Muscle of back (tissue), 11 donors: Measurements from ENCODE around the gene TMEM132C. TPM values are rescaled to one million over a fixed set of nuclear protein-coding genes. Genes with fewer than 3 reads are reported as not detected.
A peak's percentile ranks its signal among the peaks of the same experiment; 100 is the strongest.

Experiments used
- DNase-seq, 3 donors: peaks; one replicate each; pipeline versions ENCODE4 v3.0.0 to v3.0.0-alpha.2; 2013
- polyA plus RNA-seq, 10 donors: library from polyadenylated mRNA; unstranded; fragments of 120-200 nt; gene quantifications; one replicate each; pipeline ENCODE4 v1.2.1, GENCODE V29; 2013; ENCODE audit not compliant: insufficient read length in 10 of 10

The TMEM132C gene
- polyA plus RNA-seq, 10 donors: 1.9 to 29.1 (median 4.1) TPM

- no peak for DNase-seq
These were observed 393.7 kb downstream of the TMEM132C start for GRCh38 chr12:128660532-128661225.

DNA sequence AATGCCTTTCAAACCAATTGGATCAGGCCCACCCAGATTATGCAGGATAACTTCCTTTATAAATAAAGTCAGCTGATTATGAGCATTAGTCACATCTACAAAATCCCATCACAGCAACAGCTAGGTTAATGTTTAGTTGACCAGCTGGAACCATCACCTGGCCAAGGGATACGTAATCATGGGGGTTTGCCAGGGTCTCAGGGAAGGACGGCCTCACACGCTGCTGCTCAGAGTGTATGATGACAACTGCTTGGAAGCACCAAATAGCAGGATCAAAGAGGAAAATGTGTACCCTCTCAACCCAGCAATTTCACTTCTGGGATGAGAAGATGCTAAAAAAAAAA, 394.2 kb downstream of the TMEM132C start:
- peak; percentile 21 to 71 (median 71) for DNase-seq

DNA sequence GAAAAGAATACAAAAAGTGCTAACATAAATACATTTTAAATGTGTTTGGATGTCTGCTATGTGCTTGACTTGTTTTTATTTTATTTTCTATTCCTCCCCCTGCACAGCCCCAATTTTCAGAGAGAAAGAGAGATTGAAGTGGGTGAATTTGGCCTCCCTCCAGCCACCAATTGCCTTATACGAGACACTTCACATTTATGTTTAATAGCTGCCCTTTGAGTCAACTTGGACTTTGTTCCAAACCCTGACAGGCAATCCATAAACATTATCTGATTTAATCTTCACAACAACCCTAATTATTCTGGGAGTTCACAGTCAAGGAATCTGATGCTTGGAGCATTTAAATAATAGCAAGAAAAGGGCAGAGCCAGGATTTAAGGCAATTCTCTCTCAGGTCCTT, 395.1 kb downstream of the TMEM132C start:
- DNase-seq: no peak

DNA sequence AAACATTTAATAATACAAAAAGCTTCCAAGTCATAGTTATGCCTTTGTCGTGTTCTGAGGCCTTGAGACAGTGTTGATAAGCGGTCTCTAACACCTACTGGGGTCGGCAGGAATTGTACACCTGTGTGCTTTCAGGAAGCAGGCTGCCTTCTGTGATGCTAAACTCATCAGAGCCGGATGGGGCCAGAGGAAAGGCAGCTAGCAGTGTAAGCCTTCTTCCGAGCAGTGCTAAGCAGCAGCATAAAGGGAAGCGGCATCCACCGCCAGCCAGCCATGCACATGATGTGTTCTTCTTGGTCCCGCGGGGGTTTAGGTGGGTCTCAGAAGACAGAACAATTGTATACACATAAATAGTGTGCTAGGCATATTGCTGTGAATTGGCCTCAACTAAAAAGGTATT, 397.5 kb downstream of the TMEM132C start:
- DNase-seq: no peak

- no peak for DNase-seq
These were observed 400.2 kb downstream of the TMEM132C start for GRCh38 chr12:128667193-128667592.

DNA sequence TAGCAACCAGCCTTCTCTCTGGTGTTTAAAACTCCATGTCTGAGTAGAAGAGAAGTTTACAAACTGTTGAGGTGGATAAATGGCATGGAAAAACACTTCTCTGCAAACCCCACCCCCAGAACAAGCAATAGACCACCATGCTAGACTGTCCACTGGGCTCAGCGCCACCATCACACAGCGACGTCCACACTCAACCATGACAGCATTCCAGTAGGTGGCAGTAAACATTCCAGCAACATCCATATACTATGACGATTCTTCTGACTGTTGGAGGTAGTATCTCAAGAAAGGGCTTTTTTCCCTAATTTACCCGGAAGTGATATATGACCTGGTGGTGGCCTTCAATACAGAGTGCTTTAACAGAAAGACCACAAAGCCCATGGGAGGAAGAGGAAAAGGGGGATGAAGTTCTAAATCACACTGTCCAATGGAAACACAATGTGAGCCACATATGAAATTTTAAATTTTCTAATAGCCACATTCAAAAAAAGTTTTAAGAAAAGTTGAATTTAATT, 404.6 kb downstream of the TMEM132C start:
- DNase-seq: no peak

DNA sequence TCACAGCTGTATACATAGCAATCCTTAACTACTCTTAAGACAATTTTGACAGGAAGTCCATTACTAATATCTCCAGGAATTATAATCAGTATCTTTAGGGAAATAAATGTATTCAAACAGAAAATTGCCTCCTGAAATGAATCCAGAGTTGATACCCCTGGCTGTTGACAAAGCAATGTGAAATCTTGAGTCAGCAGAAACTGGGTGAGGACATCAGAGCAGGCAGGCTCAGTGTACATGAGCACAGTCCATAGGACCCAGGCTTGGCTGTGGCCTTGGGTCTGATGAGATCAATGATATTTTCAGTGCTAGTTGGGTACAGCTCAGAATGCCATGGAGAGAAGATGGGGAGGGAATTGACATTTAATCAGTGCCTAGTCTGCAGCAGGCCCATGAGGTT, 405.5 kb downstream of the TMEM132C start:
- no peak for DNase-seq

GRCh38 chr12:128672893-128673292, 405.9 kb downstream of the TMEM132C start:
- DNase-seq: no peak

DNA sequence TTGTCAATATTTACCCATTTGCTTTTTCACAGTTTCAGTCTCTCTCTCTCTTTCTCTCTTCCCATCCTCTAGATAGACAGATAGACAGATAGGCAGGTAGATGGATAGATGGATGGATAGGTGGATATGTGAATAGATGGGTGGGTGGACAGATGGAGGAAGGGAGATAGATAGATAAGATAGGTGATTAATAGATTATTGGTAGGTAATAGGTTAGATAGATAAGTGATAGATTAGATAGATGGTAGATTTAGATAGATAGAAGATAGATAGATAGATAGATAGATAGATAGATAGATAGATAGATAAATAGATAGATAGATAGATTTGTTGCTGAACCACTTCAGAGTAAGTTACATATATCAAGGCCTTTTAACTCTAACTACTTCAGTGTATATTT, 408.6 kb downstream of the TMEM132C start:
- no peak for DNase-seq

DNA sequence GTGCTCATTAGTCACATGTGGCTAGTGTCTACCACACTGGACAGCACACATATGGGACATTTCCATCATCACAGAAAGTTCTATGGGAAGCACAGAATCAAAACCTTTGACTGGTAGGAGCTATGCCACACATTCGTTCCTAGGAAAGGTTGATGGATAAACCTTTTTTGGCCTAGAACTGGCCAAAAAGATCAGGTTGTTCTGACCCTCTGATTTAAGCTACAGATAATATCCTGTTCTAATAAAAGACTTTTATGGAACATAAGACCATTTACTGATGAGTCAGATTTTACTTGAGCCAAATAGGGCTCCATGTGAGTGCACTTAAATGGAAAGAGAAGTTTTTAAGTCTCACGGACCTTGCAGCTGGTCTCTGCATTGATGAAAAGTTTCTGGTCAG, 413.6 kb downstream of the TMEM132C start:
- DNase-seq: no peak

DNA sequence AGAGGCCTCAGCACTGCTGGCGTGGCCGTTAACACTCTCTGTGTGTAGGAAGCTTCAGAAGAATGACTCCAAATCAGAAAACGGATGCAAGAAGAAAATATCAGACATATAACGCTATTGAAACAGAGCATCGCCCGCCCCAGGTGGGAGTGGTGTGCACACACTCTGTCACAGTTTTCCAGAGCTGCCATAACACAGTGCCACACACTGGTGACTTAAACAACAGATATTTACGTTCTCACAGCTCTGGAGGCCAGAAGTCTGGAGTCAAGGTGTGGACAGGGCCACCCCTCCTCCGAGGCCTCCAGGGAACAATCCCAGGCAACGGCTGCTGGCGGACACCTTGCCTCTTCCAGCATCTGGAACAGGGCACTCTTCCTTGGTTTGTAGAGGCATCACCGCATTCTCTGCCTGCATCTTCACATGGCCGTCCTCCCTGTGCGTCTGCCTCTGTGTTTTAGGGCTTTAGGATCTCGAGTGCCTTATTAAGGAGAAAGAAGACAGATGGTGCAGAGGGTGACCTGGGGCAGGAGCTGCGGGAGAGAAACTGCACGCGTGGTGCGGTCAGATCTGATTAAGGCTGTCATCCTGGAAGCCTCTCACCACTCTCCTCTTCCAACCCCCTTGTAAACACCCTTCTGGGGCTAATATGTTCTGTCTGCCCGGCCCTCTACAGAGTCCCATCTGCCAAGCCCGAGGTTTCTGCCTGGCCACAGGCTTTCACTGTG, 415.7 kb downstream of the TMEM132C start:
- DNase-seq: no peak

- DNase-seq: peak in 1 of 3 donors; percentile 22
These were observed 417.4 kb downstream of the TMEM132C start for GRCh38 chr12:128684352-128684751.

DNA sequence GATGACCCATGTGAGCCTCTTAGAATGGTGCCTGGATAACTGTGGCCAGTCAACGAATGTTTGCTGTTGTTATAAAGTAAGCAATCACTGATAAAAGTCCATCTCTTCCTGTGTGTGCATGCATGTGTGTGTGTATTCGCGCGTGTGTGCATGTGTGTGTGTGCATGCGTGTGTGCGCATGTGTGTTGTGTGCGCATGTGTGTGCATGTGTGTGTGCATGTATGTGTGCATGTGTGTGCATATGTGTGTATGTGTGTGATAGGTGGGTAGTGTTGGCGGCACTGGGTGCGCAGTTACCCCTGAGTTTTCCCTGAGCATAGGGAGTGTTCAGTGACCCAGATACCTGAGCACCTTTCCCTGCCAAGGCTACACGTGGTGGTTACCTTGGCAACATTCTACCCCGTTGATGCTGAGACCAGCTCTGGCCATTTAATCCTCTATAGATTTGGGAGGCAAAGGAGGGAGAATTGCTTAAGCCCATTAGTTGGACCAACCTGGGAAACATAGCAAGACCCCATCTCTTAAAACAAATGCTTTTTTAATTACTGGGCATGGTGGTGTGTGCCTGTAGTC, 419.0 kb downstream of the TMEM132C start:
- no peak for DNase-seq

- DNase-seq: no peak
These were observed 420.9 kb downstream of the TMEM132C start for GRCh38 chr12:128687851-128688250.

GRCh38 chr12:128690641-128691040, 423.7 kb downstream of the TMEM132C start:
- no peak for DNase-seq

DNA sequence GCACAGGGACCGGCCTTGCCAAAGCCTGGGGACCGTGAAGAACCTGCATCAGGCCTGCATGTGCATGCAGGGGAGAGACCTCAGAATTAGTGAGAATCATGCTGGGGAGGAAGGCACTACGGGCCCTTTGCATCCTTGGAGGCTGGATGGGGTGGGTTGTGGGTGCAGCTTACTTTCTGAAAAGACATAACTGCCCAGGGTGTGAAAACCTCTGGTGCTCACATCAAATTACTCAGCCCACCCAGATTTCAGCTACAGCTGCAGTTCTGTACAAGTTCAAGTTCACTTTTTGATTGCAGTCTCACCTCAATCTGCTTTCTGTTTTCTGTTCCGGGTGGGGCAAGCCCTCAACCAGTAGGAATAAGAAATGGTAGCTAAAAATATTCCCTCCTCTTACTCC, 426.1 kb downstream of the TMEM132C start:
- no peak for DNase-seq

DNA sequence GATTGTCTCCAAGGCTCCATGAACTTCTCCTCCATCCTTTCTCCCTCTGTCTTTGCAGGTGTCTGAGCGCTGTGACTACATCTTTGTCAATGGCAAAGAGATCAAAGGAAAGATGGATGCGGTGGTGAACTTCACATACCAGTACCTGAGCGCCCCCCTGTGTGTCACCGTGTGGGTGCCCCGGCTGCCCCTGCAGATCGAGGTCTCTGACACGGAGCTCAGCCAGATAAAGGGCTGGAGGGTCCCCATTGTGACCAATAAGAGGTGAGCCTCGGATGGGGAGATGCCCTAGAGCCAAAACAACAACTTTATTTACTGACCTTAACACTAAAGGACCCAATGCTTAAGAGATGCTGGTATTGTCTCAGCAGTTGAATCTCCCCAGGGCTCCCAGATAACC, 426.8 kb downstream of the TMEM132C start:
- no peak for DNase-seq

GRCh38 chr12:128694445-128694844, 427.5 kb downstream of the TMEM132C start:
- no peak for DNase-seq

DNA sequence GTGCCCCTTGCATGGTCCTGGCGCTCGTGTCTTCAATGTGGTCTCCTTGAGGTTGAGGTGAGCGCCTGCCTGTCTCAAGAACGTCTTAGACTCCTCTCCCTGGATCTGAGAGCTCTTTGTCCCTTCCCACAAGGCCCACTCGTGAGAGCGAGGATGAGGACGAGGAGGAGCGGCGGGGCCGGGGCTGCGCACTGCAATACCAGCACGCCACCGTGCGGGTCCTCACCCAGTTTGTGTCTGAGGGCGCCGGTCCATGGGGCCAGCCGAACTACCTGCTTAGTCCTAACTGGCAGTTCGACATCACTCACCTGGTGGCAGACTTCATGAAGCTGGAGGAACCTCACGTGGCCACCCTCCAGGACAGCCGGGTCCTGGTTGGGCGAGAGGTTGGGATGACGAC, 428.7 kb downstream of the TMEM132C start:
- no peak for DNase-seq

DNA sequence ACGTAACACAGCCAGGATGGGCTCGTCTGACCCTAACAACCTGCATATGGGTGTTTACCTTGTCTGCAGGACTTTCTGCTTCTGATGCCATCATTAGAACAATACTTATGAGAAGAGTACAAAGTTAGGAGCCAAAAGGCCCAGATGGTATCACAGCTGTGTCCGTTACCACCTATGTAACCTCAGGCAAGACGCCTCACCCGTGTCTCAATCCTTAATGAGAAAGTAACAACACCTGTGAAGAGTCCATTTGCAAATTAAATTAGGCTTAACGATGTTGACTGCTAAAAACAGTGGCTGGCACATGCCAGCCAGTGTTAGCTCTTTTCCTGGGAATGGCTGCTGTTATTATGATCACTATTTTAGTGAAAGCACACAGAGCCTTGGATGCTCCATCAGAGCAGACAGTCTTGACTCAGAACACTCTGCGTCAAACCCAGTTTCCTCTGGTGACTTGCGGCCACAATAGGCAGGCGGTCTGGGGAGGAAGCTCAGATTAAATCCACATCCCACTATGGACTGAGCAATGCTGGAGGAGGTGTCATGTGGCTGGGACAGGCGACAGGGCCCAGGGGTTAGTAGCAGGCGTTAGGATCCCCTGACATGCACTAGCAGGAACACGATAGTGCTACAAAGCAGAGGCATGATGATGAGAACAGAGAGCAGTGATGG, 431.5 kb downstream of the TMEM132C start:
- DNase-seq: no peak

DNA sequence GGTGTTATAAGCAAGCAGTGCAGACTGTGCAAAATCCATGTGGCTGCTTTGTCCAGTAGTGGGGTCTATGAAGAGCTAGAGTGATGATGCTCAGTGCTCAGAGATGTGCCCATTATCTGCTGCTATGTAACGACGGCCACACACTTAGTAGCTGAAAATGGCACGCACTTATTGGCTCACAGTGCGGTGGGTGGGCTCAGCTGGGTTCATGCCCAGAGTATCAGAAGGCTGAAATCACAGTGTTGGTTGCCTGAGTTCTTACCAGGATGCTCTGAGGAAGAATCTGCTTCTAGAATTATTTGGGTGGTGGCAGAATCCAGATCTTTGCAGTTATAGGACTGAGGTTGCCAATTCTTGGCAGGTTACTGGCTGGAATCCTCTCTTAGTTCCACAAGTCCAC, 432.1 kb downstream of the TMEM132C start:
- no peak for DNase-seq

- no peak for DNase-seq
These were observed 435.4 kb downstream of the TMEM132C start for GRCh38 chr12:128702371-128702770.

- DNase-seq: no peak
These were observed 438.2 kb downstream of the TMEM132C start for GRCh38 chr12:128705140-128705539.
